NCI-H2171 treated with DMSO at 0.1 percent for 48 hours (cell line): ENCODE data around the gene AMPD1.

Experiments
- DNase-seq: peaks from one replicate; lab custom pipeline; 2025; lab: John Stamatoyannopoulos, UW

Gene AMPD1

DNA sequence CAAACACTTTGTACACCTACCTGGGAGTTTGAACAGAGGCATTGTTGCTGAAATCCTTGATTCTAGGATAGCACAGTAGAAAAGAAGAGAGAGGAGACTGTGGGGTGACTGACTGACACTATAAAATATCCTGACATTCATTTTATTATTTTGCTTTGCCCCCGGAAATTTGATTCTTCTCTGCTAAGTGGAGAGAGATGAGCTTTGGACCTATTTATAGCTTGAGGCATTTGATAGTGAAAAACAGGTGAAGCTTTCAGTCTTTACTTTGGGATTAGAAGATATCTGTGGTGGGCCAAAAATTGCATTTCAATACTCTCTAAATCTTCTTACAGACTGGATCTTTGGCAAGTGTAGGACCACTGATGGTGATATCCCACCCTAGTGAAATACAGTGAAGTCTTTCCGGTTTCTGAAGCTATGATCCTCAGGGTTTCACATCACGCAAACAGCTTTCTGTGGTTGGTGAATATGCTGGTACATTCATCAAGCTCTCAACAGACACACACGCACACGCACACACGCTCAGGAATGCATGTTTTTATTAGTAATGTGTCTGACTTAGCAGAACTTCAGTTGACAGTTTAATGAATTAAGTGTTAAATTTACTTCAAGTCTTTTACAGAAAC is at the start of gene AMPD1:
AMPD1 (minus strand) TSS at position 117 of the 629 bp plus-strand sequence; CDS start at position 42, 75 bp downstream.
- no peak for DNase-seq

GRCh38 chr1:114741963-114742746 is 46.8 kb upstream of the AMPD1 start:
- DNase-seq: no peak

DNA sequence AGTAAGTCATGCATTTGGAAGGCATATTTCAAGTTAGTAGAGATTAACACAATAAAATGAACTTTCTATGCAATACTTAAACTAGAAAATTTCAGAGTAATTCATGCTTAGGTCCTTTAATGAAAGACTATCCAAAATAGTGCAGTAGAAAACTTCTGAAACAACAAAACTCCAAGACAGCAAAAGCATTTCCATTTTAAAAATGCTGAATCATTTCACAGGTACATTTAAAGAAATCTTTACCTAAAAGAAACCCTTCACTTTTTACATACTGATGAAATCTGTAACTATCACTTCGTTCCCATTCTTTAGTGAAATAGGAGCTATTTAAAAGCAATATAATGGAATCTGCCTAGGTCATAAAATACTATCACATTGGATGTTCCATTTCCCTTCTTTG is 45.0 kb upstream of the AMPD1 start:
- no peak for DNase-seq

DNA sequence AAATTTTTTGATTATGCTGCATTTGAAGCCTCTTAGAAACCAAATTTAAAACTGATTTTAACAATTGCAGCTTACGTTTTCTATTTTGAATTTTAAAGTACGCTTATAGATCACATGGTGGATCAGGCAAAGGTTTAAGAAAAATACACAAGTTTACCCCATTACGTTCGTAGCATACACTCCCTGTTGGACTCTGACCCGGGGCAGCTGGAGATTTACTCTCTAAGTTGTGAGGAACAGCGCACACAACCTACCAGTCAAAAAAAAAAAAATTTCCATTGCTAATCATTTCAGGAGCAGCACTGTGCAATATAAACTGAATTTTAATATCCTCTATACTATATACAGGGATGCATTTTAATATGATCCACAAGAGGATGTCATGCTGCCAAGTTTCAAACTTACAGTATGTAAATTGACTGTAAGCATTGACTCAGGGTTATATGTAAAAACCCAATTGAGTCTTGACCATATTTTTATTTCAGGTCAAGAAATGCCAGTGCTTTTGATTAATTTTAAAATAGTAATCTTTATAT is 42.0 kb upstream of the AMPD1 start:
- DNase-seq: no peak

- DNase-seq: no peak
Measured at GRCh38 chr1:114735479-114735878, 40.1 kb upstream of the AMPD1 start.

- DNase-seq: no peak
Measured at GRCh38 chr1:114729782-114730181, 34.4 kb upstream of the AMPD1 start.

GRCh38 chr1:114728553-114728952 is 33.2 kb upstream of the AMPD1 start:
- no peak for DNase-seq

GRCh38 chr1:114725230-114725629 is 29.9 kb upstream of the AMPD1 start:
- DNase-seq: no peak

- DNase-seq: no peak
Measured at GRCh38 chr1:114723915-114724314, 28.6 kb upstream of the AMPD1 start.

DNA sequence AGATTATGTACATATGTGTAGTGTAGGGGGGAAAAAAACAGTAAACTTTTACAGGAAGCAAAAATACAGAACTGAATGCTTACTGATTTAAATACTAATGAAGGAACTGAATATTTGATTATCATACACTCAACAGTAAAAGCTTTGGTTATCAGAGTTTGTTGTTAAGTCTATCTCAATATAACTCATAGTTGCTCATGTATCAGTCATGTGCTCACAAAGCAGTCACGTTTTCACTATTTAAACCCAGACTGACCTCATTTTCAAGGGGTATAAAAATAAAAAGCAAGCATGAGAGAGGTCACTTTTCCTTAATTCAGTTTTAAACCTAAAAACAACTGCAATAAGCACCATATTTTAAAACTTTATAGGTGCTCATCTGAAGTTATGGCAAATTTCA is 28.1 kb upstream of the AMPD1 start:
- DNase-seq: no peak

- DNase-seq: no peak
Measured at GRCh38 chr1:114720492-114720891, 25.1 kb upstream of the AMPD1 start.

DNA sequence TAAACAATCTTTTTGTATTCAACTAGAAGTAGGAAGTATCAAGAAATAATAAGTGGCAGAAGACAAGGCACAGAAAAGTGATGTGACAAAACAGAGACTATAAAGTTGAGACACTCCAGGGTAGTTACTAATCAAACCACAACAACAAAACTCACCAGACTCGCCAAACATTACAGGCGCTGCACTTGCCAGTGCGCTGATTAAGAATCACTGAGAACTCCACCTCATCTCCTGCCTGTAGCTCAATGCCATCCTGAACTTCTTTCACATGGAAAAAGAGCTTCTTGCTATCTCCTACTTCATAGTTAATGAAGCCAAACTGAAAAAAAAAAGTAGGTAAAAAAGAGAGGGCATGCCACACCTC is 24.1 kb upstream of the AMPD1 start:
- no peak for DNase-seq

DNA sequence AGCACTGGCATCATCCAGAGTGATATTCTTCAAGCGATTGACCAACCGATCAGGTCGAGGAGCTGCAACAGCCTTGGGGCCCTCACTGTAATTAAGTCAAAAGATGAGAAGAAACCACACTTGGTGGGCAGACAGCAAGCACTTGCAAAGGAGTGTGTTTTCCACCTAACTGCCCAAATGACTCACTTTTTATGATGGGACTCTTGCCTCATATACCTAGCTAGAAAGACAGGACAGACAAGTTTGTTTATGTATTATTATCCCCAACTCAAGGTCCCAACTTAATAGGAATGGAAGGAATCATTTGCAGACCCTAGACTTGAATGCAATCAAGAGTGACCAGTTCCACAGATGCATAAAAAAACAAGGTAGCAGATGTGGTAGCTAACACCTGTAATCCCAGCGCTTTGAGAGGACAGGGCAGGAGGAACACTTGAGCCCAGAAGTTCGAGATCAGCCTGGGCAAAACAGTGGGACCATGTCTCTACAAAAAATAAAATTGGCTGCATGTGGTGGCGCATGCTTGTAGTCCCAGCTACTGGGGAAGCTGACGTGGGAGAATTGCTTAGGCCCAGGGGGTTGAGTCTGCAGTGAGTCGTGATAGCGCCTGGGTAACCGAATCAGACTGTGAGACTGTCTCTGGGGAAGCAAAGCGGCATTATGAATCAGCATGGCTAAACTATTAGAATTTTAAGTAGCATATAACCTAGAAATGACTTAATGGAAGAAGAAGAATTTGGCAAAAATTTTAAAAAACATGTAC is 23.5 kb upstream of the AMPD1 start:
- DNase-seq: no peak

GRCh38 chr1:114716304-114717170 is 21.2 kb upstream of the AMPD1 start, which contains the start of gene NRAS:
NRAS (minus strand) TSS chr1:114716771; CDS start chr1:114716160, 611 bp downstream.
- peak; percentile 85 for DNase-seq

DNA sequence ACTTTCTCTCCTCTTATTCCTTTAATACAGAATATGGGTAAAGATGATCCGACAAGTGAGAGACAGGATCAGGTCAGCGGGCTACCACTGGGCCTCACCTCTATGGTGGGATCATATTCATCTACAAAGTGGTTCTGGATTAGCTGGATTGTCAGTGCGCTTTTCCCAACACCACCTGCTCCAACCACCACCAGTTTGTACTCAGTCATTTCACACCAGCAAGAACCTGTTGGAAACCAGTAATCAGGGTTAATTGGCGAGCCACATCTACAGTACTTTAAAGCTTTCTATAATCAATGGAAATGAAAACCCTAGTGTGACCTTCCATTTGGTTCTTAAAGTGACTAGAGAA is 20.6 kb upstream of the AMPD1 start:
- no peak for DNase-seq

DNA sequence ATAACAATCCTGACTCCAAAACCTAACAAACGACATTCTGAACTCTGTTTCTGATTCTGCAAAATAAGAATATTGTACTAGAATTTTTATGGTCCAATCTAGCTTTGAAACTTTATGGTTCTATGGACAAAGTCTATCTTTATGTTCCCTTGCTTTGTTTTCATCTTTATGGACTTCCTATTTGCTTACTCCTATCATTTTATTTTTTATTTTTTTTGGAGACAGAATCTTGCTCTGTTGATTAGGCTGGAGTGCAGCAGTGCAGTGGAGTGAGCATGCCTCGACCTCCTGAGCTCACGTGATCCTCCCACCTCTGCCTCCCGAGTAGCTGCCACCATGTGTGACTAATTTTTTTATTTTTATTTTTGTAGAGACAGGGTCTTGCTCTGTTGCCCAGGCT is 17.6 kb upstream of the AMPD1 start:
- no peak for DNase-seq

DNA sequence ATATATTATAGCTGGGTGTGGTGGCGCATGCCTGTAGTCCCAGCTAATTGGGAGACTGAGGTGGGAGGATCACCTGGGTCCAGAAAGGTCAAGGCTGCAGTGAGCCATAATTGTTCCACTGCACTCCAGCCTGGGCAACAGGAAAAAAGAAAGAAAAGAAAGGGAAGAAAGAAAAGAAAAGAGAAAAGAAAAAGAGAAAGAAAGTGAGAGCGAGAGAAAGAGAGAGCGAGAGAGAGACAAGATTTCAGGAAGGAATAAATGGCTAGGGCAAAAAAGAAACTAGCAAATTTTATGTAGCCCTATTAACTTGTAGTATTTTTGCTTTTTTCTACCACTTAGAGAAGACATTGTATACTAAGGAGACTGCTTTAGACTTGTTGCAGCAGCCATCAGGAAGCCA is 15.0 kb upstream of the AMPD1 start:
- no peak for DNase-seq

DNA sequence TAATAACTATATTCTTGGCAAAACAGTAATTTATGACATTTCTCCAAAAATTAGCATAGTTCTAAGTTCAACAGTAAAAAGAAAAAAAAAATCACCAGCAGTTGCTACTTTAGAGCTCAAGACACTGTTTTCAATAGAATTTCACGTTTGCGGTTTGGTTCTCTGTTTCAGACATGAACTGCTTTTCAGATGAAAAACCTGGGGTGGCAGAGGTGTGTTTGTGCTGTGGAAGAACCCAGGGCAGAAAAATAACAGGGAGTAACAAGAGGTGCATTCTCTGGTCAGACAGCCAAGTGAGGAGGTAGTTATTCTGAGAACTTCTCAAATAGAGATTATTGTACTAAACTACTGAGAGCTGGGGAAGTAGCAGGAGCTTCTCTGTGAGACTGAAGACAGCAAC is 12.3 kb upstream of the AMPD1 start:
- DNase-seq: no peak

GRCh38 chr1:114703242-114703641 is 7.9 kb upstream of the AMPD1 start:
- no peak for DNase-seq

GRCh38 chr1:114702737-114703136 is 7.4 kb upstream of the AMPD1 start:
- DNase-seq: no peak

- no peak for DNase-seq
Measured at GRCh38 chr1:114701931-114702330, 6.6 kb upstream of the AMPD1 start.
